Measurements from ENCODE around the gene PTBP3. TPM values are rescaled to one million over a fixed set of nuclear protein-coding genes. Genes with fewer than 3 reads are reported as not detected.
A peak's percentile ranks its signal among the peaks of the same experiment; 100 is the strongest.
"Not testable (repeated sequence)": the region's sequence is repeated elsewhere in the genome, so short reads cannot be mapped to it uniquely, and the experiment has no call there.

PTBP3 gene, protein sequence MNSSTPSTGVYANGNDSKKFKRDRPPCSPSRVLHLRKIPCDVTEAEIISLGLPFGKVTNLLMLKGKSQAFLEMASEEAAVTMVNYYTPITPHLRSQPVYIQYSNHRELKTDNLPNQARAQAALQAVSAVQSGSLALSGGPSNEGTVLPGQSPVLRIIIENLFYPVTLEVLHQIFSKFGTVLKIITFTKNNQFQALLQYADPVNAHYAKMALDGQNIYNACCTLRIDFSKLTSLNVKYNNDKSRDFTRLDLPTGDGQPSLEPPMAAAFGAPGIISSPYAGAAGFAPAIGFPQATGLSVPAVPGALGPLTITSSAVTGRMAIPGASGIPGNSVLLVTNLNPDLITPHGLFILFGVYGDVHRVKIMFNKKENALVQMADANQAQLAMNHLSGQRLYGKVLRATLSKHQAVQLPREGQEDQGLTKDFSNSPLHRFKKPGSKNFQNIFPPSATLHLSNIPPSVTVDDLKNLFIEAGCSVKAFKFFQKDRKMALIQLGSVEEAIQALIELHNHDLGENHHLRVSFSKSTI
- total RNA-seq: 40.2 and 70.1 TPM in 2 replicates

DNA sequence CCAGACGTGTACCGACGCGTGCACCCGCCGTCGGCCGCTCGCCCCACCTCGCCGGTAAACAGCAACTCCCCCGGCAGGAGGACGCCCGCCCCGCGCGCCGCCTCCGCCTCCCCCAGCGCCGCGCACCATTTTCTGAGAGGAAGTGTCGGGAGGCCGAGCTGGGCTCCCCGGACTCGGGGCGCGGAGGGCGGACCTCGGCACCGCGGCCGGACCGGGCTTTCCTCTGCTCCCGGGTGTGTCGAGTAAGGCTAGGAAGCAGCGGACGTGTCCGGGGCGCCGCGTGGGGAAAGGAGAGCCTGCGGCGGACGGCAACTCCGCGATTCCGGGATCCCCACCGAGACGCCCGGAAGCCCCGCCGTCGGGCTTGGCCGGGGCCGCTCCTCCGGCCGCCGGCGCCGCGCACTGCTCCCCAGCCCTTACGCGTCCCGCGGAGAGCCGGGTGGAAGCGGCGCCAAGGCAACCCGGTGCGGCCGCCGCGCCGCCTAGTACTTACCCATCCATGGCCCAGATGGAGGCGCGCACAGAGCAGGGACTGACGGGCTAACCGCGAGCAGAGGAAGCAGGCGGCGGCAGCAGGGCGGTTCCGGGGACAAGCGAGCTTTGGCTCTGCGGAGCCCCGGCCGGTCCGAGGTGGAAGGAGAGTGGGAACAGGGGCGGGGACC is at the start of gene PTBP3:
PTBP3 (minus strand) TSS at position 643 of the 662 bp plus-strand sequence. CDS start 35,754 bp downstream, outside the sequence.
- peak; percentile 84 for DNase-seq

DNA sequence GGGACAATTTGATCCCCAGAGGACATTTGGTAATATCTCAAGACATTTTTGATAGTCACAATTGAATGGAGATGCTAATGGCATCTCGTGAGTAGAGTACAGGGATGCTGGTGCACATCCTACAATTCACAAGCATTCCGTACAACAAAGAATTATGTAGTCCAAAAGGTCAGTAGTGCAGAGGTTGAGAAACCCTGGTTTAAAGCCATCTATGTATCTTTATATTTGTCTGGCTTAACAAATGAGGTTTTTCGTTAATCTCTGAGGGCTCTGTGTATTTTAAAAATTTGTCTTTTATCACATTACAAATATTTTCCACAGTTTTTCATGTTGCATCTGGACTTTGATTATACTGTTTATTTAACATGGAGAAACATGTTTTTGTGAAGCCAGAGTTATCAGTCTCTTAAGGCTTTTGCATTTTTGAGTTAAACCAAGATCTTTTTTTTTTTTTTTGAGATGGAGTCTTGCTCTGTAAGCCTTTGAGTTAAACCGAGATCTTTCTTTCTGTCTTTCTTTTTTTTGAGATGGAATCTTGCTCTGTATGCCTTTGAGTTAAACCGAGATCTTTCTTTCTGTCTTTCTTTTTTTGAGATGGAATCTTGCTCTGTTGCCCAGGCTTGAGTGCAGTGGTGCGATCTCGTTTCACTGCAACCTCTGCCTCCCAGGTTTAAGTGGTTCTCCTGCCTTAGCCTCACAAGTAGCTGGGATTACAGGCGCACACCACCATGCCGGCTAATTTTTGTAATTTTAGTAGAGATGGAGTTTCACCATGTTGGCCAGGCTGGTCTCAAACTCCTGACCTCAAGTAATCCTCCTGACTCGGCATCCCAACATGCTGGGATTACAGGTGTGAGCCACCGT is 49.3 kb upstream of the PTBP3 start:
- no peak for DNase-seq

DNA sequence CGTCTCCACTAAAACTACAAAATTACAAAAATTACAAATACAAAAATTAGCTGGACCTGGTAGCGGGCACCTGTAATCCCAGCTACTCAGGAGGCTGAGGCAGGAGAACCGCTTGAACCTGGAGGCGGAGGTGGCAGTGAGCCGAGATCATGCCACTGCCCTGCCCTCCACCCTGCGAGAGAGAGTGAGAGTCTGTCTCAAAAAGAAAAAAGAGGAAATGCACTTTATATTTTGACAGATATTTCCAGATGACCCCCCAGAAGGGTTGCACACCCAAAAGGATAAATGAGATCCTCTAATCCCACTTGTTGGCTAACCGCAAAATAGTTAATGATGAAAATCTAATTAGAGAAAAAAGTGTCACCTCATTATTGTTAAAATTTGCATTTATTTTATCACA is 48.6 kb upstream of the PTBP3 start:
- no peak for DNase-seq

DNA sequence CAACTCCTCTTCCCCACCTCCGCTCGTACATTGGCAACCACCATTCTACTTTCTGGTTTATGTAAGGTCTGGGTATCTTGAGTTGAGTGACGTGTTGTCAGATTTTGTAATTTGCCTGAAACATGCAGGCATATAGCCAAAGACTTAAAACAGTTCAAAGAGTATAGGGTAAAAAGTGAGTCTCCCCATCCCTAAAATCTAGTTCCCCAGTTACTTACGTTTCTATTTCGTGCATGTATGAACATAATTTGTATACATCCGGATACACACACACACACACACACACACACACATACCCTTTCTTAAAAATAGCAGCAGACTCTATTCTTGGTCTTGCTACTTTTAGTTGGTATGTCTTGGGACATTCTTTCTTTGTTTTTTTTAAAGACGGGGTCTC is 47.4 kb upstream of the PTBP3 start:
- DNase-seq: peak; percentile 29

DNA sequence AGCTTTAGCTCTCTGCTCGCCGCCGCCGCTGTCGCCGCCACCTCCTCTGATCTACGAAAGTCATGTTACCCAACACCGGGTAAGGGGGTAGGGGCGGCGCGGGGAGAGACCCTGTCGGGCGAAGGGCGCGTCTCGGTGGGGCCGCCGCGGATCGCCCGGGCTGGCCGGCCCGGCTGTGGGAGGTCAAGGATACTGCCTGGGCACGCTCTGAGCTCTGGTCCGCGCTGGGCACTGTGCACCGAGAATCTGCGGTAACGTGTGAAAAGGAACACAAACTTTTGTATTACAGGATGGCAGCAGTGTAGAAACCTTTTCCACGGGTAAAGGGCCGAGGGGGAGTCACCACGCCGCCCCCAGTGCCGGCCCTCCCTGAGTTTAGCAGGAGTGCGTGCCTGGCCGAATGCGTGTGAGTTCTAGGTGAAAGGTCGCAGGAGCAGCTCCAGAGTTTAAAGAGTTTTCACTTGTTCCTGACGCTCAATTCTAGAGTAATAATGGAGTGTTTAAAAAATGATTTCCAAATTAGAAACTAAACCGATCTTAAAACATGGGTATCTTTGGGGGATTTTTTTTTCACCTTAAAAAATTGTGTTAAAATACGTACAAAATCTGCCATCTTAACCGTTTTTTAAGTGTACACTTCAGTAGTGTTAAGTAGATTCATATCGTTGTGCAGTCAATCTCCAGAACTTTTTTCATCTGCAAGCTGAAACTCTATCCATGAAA is 46.8 kb upstream of the PTBP3 start, which contains the start of gene HSDL2:
HSDL2 (plus strand) TSS at position 7 of the 723 bp plus-strand sequence; CDS start at position 63, 56 bp downstream.
- peak; percentile 55 for DNase-seq

DNA sequence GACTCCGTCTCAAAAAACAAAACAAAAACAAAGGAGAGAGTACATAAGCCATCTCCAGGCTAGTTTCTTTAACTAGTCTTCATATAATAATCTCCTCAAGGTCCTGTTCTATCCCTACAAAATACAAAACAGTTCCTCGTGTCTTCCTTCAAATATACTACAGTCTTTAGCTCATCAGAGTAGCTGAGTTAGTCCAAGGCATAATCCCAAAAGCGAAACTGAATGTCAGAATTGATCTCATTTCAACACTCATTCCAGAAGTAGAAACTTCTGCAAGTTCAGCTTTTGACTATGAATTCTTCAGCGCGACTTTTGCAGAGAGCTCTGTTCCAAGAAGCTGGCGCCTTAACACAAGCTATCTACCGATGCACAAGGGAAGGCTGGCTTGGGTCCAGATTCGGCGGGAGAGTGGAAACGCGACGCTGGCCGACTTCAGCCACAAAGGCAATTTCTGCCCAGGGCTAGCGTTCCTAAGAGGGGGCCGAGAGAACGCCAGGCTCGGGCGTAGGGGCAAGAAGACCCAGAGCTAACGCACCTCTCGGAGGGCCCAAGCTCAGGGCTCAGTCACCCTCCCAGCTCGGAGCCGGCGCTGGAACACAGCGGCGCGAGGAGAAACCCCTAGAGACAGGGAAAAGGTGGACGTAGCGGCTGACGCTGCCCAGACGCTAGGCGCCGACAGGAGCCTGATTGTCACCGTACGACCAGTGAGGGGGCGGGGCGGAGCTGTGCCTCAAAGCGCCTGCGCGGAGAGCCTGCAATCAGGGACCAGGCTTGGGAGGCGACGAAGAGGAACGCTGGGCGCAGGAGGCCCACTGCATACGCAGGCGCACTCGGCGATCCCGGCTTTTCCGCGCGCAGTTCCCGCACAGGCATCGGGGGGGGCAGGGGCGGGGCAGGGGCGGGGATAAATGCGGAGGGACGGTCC is 46.0 kb upstream of the PTBP3 start:
- DNase-seq: peak; percentile 100

DNA sequence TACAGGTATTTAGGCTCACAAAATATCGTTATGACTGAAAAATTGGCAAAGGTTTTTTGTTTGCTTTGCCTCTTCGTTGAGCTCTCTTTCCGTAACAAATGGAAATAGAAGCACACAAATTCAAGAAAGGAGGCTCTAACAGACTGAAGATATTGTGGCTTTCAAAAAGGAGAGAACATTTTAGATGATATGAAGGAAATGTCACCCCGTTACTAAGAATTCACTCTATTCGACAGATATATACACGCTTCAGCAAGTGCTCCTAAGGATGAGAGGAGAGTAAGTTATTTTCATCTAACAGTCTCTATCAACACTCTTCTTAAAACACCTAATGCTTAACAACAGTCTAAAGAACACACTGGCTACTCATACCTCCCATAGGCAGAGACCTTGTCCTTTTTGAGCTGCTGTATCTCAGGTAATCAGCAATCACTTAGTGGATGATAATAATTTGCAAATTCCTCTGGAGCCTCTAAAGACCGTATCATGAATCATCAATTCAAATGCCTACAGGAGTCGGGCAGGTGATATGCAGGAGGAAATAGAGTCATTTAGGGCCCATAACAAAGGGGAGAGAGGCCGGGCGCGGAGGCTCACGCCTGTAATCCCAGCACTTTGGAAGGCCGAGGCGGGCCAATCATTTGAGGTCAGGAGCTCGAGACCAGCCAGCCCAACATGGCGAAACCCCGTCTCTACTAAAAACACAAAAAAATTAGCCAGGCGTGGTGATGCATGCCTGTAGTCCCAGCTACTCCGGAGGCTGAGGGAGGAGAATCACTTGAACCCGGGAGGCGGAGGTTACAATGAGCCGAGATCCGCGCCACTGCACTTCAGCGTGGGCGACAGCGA is 45.1 kb upstream of the PTBP3 start:
- peak; percentile 48 for DNase-seq

DNA sequence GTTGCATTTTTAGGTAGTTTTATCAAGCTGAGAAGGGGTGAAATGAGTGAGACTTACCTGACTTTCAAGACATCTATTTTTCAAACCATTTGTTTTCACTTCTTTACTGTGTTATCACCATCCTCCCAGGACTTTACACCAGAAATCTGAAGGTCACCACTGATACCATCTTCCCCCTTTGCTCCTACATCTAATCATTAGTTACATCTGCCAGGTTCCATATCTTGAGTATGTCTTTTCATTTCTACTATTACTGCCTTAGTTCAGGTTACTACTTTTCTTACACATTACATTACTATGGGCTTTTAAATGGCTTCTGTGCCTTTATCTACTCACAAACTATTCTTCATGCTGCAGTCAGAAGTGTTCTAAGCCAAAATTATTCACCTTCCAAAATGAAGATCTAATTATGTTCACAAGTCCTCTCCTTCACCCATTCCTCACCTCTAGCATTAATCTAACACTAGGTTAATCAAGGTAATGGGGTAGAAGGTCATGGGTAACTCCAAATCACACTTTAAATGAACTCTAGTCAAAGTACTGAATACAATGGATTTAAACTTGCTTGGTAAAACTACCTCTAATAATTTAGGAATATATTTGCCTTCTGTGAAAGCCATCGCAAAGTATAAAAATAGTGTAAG is 44.4 kb upstream of the PTBP3 start:
- DNase-seq: no peak

DNA sequence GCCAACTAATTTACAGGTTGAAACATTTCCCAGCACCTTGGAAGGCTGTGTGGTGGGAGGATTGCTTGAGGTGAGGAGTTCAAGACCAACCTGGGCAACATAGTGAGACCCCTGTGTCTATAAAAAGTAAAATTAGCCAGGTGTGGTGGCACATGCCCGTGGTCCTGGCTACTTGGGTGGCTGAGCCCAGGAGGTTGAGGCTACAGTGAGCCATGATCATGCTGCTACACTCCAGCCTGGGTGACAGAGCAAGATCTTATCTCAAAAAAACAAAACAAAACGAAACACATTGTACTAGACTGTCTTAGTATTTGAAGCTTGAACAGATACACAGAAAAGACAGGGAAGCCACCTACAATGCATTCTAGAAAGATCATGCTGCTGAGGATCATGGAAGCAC is 43.7 kb upstream of the PTBP3 start:
- DNase-seq: no peak

DNA sequence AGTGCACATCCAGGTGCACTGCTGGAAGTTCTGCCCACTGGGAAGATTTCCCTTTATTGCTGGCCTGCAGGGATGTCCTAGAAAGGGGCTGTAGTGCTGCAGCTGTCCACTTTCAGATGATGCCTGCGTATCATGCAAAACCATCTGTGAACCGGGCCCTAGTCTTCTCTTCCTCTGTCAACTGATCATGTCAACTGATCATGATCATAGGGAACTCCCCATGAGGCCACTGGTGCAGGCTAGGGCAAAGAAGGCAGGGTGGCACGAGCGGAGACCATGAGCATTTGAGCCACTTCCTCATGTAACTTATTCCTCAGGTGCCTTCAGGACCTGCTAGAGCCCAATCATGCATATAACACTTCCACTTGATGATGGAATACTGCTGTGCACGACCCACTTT is 41.9 kb upstream of the PTBP3 start:
- DNase-seq: no peak

DNA sequence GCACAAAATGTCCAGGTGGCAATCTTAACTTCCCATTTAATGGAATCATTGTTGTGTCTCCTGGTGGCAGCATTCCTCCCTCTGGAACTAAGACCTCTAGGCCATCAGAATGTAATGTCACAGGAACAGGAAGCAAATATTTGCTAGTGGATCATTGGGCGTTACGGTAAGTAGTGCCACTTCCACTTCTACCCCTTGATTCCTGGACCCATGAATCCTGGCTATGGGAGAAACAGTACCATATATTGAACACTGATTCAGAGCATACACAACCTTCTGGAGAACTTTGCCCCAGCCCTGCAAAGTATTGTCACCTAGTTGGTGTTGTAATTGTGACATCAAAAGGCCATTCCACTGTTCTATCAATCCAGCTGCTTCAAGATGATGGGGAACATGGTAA is 40.8 kb upstream of the PTBP3 start:
- DNase-seq: not testable (repeated sequence)

DNA sequence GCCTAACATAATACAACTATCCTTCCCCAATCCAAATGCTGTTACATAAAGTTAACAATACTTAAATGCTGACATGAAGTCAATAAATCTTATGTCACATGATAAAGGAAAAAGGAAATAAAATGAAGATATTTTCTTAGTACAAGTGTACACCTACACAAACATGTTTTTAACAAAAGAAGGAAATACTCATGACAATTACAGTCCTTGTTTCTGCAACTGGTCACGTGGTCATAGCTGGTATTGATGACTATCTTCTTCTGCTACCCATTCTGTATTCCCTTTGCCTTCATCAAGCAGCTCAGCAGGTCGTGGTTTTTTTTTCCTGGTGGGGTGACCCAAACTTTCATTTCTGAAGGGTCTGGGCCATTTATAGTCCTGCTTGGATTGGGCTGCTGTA is 40.2 kb upstream of the PTBP3 start:
- peak; percentile 20 for DNase-seq

DNA sequence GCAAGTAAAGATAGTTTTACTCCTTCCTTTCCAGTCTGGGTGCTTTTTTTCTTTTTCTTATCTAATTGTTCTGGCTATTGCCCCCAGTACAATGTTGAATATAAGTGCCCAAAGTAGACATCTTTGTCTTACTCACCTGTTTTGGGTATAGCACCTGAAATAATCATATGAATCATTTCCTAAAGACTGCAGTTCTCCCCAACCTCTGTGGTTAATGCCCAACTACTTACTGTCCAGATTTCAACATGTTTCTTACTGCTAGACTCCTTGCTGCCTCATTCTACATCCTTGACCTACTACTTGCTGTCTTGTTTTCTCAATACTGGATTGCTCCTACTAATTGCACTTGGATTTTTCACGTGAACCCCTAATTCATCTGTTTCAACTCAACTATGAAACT is 37.6 kb upstream of the PTBP3 start:
- no peak for DNase-seq

DNA sequence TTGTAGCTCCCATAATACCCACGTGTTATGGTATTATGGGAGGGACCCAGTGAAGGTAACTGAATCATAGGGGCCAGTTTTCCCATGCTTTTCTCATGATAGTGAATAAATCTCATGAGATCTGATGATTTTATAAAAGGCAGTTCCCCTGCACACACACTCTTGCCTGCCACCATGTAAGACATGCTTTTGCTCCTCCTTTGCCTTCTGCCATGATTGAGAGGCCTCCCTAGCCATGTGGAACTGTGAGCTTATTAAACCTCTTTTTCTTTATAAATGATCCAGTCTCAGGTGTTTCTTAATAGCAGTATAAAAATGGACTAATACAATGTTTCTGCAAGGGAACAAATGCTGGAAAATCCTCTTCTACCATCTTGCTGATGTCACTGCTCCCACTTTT is 36.4 kb upstream of the PTBP3 start:
- DNase-seq: no peak

DNA sequence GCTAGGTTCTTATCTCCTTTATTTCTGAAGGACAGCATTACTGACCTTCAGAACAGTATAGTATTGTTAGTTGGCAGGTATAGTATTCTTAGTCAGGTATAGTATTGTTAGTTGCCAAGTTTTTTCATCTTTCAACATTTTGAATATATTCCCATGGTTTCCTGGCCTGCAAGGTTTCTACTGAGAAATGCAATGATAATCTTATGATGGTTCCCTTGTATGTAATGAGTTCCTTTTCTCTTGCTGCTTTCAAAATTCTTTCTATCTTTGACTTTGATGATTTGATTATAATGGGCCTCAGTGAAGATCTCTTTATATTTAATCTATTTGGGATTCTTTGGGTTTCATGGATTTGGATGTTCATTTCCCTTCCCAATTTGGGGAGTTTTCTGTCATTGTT is 34.0 kb upstream of the PTBP3 start:
- no peak for DNase-seq

DNA sequence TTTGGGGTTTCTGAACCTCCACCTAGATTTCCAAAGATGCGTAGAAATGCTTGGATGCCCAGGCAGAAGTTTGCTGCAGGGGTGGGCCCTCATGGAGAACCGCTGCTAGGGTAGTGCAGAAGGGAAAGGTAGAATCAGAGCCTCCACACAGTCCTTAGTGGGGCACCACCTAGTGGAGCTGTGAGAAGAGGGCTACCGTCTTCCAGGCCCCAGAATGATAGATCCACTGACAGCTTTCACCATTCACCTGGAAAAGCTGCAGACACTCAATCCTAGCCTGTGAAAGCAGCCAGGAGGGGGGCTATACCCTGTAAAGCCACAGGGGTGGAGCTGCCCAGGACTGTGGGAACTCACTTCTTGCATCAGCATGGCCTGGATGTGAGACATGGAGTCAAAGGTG is 33.2 kb upstream of the PTBP3 start:
- DNase-seq: no peak

DNA sequence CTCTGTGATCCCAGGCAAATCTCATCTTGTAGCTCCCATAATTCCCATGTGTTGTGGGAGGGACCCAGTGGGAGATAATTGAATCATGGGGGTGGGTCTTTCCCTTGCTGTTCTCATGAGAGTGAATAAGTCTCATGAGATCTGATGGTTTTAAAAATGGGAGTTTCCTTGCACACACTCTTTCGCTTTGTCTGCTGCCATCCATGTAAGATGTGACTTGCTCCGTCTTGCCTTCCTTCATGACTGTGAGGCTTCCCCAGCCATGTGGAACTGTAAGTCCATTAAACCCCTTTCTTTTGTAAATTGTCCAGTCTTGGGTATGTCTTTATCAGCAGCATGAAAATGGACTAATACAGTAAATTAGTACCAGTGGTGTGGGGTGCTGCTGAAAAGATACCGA is 31.8 kb upstream of the PTBP3 start:
- DNase-seq: not testable (repeated sequence)

DNA sequence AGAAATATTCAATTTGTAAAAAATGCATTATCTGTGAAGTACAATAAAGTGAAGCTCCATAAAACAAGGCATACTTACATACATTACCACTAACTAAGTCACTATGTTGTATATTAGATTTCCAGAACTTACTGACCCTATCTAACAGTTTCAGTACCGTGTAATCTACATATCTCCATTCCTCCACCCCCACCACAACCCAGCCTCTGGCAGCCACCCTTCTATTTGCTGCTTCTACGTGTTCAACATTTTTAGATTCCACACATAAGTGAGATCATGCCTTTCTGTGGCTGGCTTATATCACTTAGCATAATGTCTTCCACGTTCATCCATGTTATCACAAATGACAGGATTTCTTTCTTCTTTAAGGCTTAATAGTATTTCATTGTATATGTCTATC is 31.3 kb upstream of the PTBP3 start:
- DNase-seq: no peak

DNA sequence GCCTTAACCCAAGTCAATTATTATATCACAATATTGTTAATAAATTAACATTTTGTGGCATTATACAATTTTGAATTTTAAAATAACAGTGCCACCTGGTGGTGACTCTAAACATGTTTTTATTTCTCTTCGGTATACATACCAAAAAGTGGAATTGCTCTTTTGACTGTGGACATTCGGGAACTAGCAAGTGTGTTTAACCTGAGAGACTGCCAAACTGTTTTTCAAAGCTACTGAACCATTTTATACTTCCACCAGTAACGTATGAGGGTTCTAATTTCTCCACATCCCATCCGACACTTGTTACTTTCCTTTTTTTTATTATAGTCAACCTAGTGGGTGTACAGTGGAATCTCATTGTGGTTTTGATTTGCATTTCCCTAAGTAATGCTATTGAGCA is 28.2 kb upstream of the PTBP3 start:
- DNase-seq: peak; percentile 71

All from dermis blood vessel endothelial cell (primary cell).